Liver (tissue), 3 donors: ENCODE data around the gene ASPSCR1.

Source experiments
- EGR1 ChIP-seq, 2 donors: IDR thresholded peaks; 2 replicates each; pipeline ENCODE4 v1.6.1; 2016 to 2018; ENCODE audit warnings: antibody characterized with exemption in 2 of 2, low read depth in 2 of 2
- HNF4A ChIP-seq, 2 donors: conservative IDR thresholded peaks; 2 replicates each; pipeline ENCODE4 v1.6.1; 2016; ENCODE audit warnings: antibody characterized with exemption in 2 of 2, mild to moderate bottlenecking in 2 of 2
- NR2F2 ChIP-seq: IDR thresholded peaks from 2 replicates; pipeline ENCODE4 v1.6.1; 2016; ENCODE audit warnings: antibody characterized with exemption
- RAD21 ChIP-seq, 2 donors: IDR thresholded peaks; 2 replicates each; pipeline ENCODE4 v1.6.1; 2016; ENCODE audit warnings: antibody characterized with exemption in 2 of 2, mild to moderate bottlenecking in 2 of 2
- RXRA ChIP-seq, 2 donors: IDR thresholded peaks; 2 replicates each; pipeline ENCODE4 v1.6.1; 2017 to 2018; ENCODE audit warnings: antibody characterized with exemption in 2 of 2, mild to moderate bottlenecking in 1 of 2
- TF ChIP-seq, protein P1 (sequence below): fragments of 150-350 bp; IDR thresholded peaks from 2 replicates; pipeline ENCODE4 v1.5.1; 2017; ENCODE audit warnings: improper control_type of control experiment, low read depth, low read length; ENCODE audit not compliant: missing input control
- TF ChIP-seq, protein P2 (sequence below): IDR thresholded peaks from 2 replicates; pipeline ENCODE4 v1.6.1; 2016; ENCODE audit warnings: antibody characterized with exemption
- TF ChIP-seq, protein P3 (sequence below): IDR thresholded peaks from 2 replicates; pipeline ENCODE4 v1.6.1; 2016; ENCODE audit warnings: antibody characterized with exemption
- donor health status: healthy.
- donor health status: healthy.

DNA sequence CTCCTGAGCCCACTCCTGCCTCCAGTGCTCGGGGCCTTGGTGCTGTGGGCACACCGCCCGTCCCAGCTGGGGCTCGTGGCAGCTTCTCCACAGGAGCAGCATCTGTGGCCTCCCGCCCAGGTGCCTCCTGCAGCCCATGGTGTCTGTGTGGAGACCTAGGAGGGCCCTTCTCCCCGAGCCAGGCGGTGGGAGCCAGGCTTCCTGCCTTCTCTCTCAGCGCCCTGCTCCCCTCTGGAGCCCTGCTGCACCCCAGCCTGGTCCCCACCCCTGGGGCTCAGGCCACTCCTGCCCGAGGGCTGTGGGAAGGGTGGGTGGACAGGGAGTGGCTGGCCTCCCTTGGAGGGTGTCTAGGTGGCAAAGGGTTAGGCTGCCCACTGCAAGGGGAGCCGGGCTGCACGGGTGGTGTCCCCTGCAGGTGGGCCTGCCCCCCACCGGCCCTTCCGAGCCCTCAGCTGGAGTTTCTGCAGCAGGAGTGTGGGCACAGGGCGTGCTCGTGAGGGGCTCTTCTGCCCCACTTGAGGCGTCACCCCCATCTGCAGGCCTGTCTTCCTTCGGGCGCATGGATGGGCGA is 34.3 kb downstream of the ASPSCR1 start:
- TF ChIP-seq EGR1 (IDR thresholded peaks at IDR 0.05; ENCODE audit: low read depth in 2 of 2) (no peak), RXRA (IDR thresholded peaks at IDR 0.05) (no peak), RAD21 (IDR thresholded peaks at IDR 0.05) (no peak), NR2F2 (no peak), HNF4A (conservative IDR thresholded peaks at IDR 0.05) (no peak)
- TF ChIP-seq, protein P1, sequence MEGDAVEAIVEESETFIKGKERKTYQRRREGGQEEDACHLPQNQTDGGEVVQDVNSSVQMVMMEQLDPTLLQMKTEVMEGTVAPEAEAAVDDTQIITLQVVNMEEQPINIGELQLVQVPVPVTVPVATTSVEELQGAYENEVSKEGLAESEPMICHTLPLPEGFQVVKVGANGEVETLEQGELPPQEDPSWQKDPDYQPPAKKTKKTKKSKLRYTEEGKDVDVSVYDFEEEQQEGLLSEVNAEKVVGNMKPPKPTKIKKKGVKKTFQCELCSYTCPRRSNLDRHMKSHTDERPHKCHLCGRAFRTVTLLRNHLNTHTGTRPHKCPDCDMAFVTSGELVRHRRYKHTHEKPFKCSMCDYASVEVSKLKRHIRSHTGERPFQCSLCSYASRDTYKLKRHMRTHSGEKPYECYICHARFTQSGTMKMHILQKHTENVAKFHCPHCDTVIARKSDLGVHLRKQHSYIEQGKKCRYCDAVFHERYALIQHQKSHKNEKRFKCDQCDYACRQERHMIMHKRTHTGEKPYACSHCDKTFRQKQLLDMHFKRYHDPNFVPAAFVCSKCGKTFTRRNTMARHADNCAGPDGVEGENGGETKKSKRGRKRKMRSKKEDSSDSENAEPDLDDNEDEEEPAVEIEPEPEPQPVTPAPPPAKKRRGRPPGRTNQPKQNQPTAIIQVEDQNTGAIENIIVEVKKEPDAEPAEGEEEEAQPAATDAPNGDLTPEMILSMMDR: no peak
- TF ChIP-seq, protein P2, sequence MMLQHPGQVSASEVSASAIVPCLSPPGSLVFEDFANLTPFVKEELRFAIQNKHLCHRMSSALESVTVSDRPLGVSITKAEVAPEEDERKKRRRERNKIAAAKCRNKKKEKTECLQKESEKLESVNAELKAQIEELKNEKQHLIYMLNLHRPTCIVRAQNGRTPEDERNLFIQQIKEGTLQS: no peak
- TF ChIP-seq, protein P3, sequence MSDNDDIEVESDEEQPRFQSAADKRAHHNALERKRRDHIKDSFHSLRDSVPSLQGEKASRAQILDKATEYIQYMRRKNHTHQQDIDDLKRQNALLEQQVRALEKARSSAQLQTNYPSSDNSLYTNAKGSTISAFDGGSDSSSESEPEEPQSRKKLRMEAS: no peak
